Muscle of leg (tissue), 11 donors: ENCODE results near the gene VPS4A. TPM values are rescaled to one million over a fixed set of nuclear protein-coding genes. Genes with fewer than 3 reads are reported as not detected.
"Not testable (repeated sequence)": the region's sequence is repeated elsewhere in the genome, so short reads cannot be mapped to it uniquely, and the experiment has no call there.

Source experiments
- DNase-seq: peaks from one replicate; pipeline ENCODE4 v3.0.0; 2013
- H3K27ac ChIP-seq: one replicate; pipeline ENCODE4 v1.5.1; 2013; ENCODE audit warnings: mild to moderate bottlenecking, low read length, control low read depth
- H3K27me3 ChIP-seq: one replicate; pipeline ENCODE4 v1.6.1; 2013; ENCODE audit warnings: low read length; ENCODE audit not compliant: control insufficient read depth, insufficient read depth
- H3K36me3 ChIP-seq: one replicate; pipeline ENCODE4 v1.6.1; 2013; ENCODE audit warnings: low read length; ENCODE audit not compliant: control insufficient read depth, insufficient read depth
- H3K4me1 ChIP-seq: one replicate; pipeline ENCODE4 v1.6.1; 2013; ENCODE audit warnings: low read length; ENCODE audit not compliant: control insufficient read depth, insufficient read depth
- H3K4me3 ChIP-seq: one replicate; pipeline ENCODE4 v1.5.1; 2013; ENCODE audit warnings: low read length, control low read depth
- H3K9me3 ChIP-seq: replicated peaks from 2 replicates; pipeline ENCODE4 v1.6.1; 2013; ENCODE audit warnings: low read depth, low read length; ENCODE audit not compliant: control insufficient read depth
- WGBS: methylation state at CpG from one replicate; pipeline ENCODE4 v1.1.5; 2013; ENCODE audit warnings: missing lambda C conversion rate; ENCODE audit not compliant: insufficient coverage; 5-methylcytosine and 5-hydroxymethylcytosine counted together
- polyA plus RNA-seq, 8 donors: library from polyadenylated mRNA; unstranded; fragments of 120-200 nt; gene quantifications; one replicate each; pipeline versions ENCODE4 v1.2.1 to v1.2.3, GENCODE V29; 2013; ENCODE audit warnings: inconsistent platforms in 1 of 8, low replicate concordance in 1 of 8; ENCODE audit not compliant: insufficient read length in 8 of 8, insufficient read depth in 1 of 8
- total RNA-seq: library from RNA; stranded (reverse); fragments of 120-200 nt; gene quantifications from one replicate; pipeline ENCODE4 v1.2.4, GENCODE V29; 2013

VPS4A gene
- total and polyA plus RNA-seq, 9 donors = 17.9 to 42.1 (median 36.3) TPM

GRCh38 chr16:69351309-69352027, 40.3 kb downstream of the VPS4A start, which contains the start of gene TMED6:
Gene TMED6, minus strand, starts transcription at chr16:69351786. Its CDS starts 33 bp downstream, at chr16:69351753.
- Histone ChIP-seq H3K4me1 (peaks cover 3% of the 10 kb centered on the region), H3K4me3 (no peak within 1 kb of the TSS), H3K27ac (no peak within 1 kb of the TSS), H3K36me3 (peaks cover 33% of the 10 kb centered on the region), H3K27me3 (no peaks in the 10 kb centered on the region), H3K9me3 (no peaks in the 10 kb centered on the region)
- no peak for DNase-seq
- 73% methylated on average over 8 of the region's 12 CpGs for WGBS

- not testable (repeated sequence) for H3K4me1 ChIP-seq, H3K4me3 ChIP-seq, DNase-seq, H3K27ac ChIP-seq, H3K27me3 ChIP-seq, H3K9me3 ChIP-seq
- WGBS = 93% methylated on average over 5 of the region's 9 CpGs
- peaks cover 46% of the 10 kb centered on the region for H3K36me3 ChIP-seq
These were observed 48.9 kb downstream of the VPS4A start for GRCh38 chr16:69360070-69360469.

GRCh38 chr16:69363281-69363717, 52.1 kb downstream of the VPS4A start:
- no peaks in the 10 kb centered on the region for H3K27me3 ChIP-seq
- no peak for DNase-seq
- no peak overlapping the region for H3K4me3 ChIP-seq
- no peaks in the 10 kb centered on the region for H3K9me3 ChIP-seq
- WGBS = 86% methylated on average over 5 of the region's 5 CpGs
- no peaks in the 10 kb centered on the region for H3K4me1 ChIP-seq
- peaks cover 67% of the 10 kb centered on the region for H3K36me3 ChIP-seq
- no peak overlapping the region for H3K27ac ChIP-seq

GRCh38 chr16:69364088-69364487, 52.9 kb downstream of the VPS4A start:
- Histone ChIP-seq H3K4me1 (no peaks in the 10 kb centered on the region), H3K4me3 (no peak overlapping the region), H3K9me3 (no peaks in the 10 kb centered on the region), H3K27me3 (no peaks in the 10 kb centered on the region), H3K27ac (no peak overlapping the region), H3K36me3 (peaks cover 73% of the 10 kb centered on the region)
- no CpG with 5 or more reads among the region's 2 CpGs for WGBS
- DNase-seq = no peak

GRCh38 chr16:69365901-69366300, 54.8 kb downstream of the VPS4A start:
- Histone ChIP-seq H3K4me3 (no peak overlapping the region), H3K36me3 (peaks cover 76% of the 10 kb centered on the region), H3K27me3 (no peaks in the 10 kb centered on the region), H3K27ac (no peak overlapping the region), H3K9me3 (no peaks in the 10 kb centered on the region), H3K4me1 (no peaks in the 10 kb centered on the region)
- 86% methylated on average over 1 of the region's 2 CpGs for whole genome bisulfite sequencing
- DNase-seq = no peak

- no peak overlapping the region for H3K4me3 ChIP-seq
- H3K27me3 ChIP-seq = no peaks in the 10 kb centered on the region
- no peaks in the 10 kb centered on the region for H3K9me3 ChIP-seq
- H3K27ac ChIP-seq = no peak overlapping the region
- 90% methylated on average over 4 of the region's 7 CpGs for WGBS
- no peaks in the 10 kb centered on the region for H3K4me1 ChIP-seq
- no peak for DNase-seq
- H3K36me3 ChIP-seq = peaks cover 72% of the 10 kb centered on the region
These were observed 55.3 kb downstream of the VPS4A start for GRCh38 chr16:69366431-69366830.

- no peaks in the 10 kb centered on the region for H3K9me3 ChIP-seq
- H3K36me3 ChIP-seq = peaks cover 72% of the 10 kb centered on the region
- no peaks in the 10 kb centered on the region for H3K4me1 ChIP-seq
- H3K4me3 ChIP-seq = no peak overlapping the region
- no peak for DNase-seq
- no peak overlapping the region for H3K27ac ChIP-seq
- 83% methylated on average over 5 of the region's 7 CpGs for WGBS
- no peaks in the 10 kb centered on the region for H3K27me3 ChIP-seq
These were observed 56.8 kb downstream of the VPS4A start for GRCh38 chr16:69367980-69368379.

- H3K4me1 ChIP-seq = no peaks in the 10 kb centered on the region
- no peaks in the 10 kb centered on the region for H3K9me3 ChIP-seq
- no peak overlapping the region for H3K4me3 ChIP-seq
- 89% methylated on average over 1 of the region's 4 CpGs for WGBS
- no peak for DNase-seq
- no peak overlapping the region for H3K27ac ChIP-seq
- no peaks in the 10 kb centered on the region for H3K27me3 ChIP-seq
- H3K36me3 ChIP-seq = peaks cover 70% of the 10 kb centered on the region
These were observed 57.7 kb downstream of the VPS4A start for GRCh38 chr16:69368866-69369265.

GRCh38 chr16:69371564-69371963, 60.4 kb downstream of the VPS4A start:
- Histone ChIP-seq H3K36me3 (peaks cover 51% of the 10 kb centered on the region), H3K4me1 (no peaks in the 10 kb centered on the region), H3K27me3 (no peaks in the 10 kb centered on the region), H3K4me3 (no peak overlapping the region), H3K9me3 (no peaks in the 10 kb centered on the region), H3K27ac (no peak overlapping the region)
- no peak for DNase-seq
- WGBS = no CpG with 5 or more reads among the region's 2 CpGs

GRCh38 chr16:69373019-69373418, 61.9 kb downstream of the VPS4A start:
- no CpG with 5 or more reads among the region's 1 CpG for WGBS
- peaks cover 42% of the 10 kb centered on the region for H3K36me3 ChIP-seq

More at GRCh38 chr16:69373019-69373418, 61.9 kb downstream of the VPS4A start:
- Histone ChIP-seq H3K27me3 (no peaks in the 10 kb centered on the region), H3K4me3 (no peak overlapping the region), H3K9me3 (no peaks in the 10 kb centered on the region), H3K27ac (no peak overlapping the region), H3K4me1 (no peaks in the 10 kb centered on the region)
- DNase-seq = no peak
